Umbilical cord (tissue), 2 donors: ENCODE measurements around the gene EVC2. TPM values are rescaled to one million over a fixed set of nuclear protein-coding genes. Genes with fewer than 3 reads are reported as not detected.

Experiments
- DNase-seq: peaks from one replicate; pipeline ENCODE4 v3.0.0-alpha.2; 2015; ENCODE audit warnings: low spot score
- total RNA-seq: library from RNA; depleted of rRNA; stranded (reverse); fragments of >200 nt; gene quantifications from one replicate; pipeline ENCODE4 v1.2.3, GENCODE V29; 2014; ENCODE audit warnings: low replicate concordance; ENCODE audit not compliant: insufficient read depth

The EVC2 gene
- total RNA-seq = 10.6 TPM

- DNase-seq = peak; percentile 69
Measured at GRCh38 chr4:5708449-5709206, at the start of gene EVC2. TSS of gene EVC2 (minus strand) at chr4:5708559. CDS start at chr4:5708513, 46 bp downstream.

GRCh38 chr4:5757954-5758353, 49.6 kb upstream of the EVC2 start:
- no peak for DNase-seq

- DNase-seq = no peak
Measured at GRCh38 chr4:5757536-5757935, 49.2 kb upstream of the EVC2 start.

- no peak for DNase-seq
Measured at GRCh38 chr4:5757091-5757490, 48.7 kb upstream of the EVC2 start.

GRCh38 chr4:5756271-5756670, 47.9 kb upstream of the EVC2 start:
- DNase-seq = no peak

- no peak for DNase-seq
Measured at GRCh38 chr4:5755679-5756078, 47.3 kb upstream of the EVC2 start.

- no peak for DNase-seq
Measured at GRCh38 chr4:5755161-5755560, 46.8 kb upstream of the EVC2 start.

GRCh38 chr4:5754529-5754881, 46.1 kb upstream of the EVC2 start:
- no peak for DNase-seq

GRCh38 chr4:5753766-5754528, 45.6 kb upstream of the EVC2 start:
- DNase-seq = no peak

GRCh38 chr4:5753366-5753765, 45.0 kb upstream of the EVC2 start:
- no peak for DNase-seq

GRCh38 chr4:5752376-5753184, 44.2 kb upstream of the EVC2 start:
- DNase-seq = peak; percentile 12

- no peak for DNase-seq
Measured at GRCh38 chr4:5751666-5752375, 43.5 kb upstream of the EVC2 start.

GRCh38 chr4:5750946-5751665, 42.7 kb upstream of the EVC2 start:
- DNase-seq = no peak

- no peak for DNase-seq
Measured at GRCh38 chr4:5750052-5750945, 41.9 kb upstream of the EVC2 start.

- DNase-seq = no peak
Measured at GRCh38 chr4:5749568-5749967, 41.2 kb upstream of the EVC2 start.

GRCh38 chr4:5747738-5748375, 39.5 kb upstream of the EVC2 start:
- peak; percentile 96 for DNase-seq

- peak; percentile 32 for DNase-seq
Measured at GRCh38 chr4:5746829-5747737, 38.7 kb upstream of the EVC2 start.

- DNase-seq = no peak
Measured at GRCh38 chr4:5746250-5746649, 37.9 kb upstream of the EVC2 start.
